Tibial artery (tissue), 4 donors: ENCODE data around the gene ZNF746.

Source experiments
- DNase-seq, 2 donors: peaks; one replicate each; pipeline ENCODE4 v3.0.0-alpha.2; 2019
- H3K27ac ChIP-seq, 2 donors: fragments of 200-600 bp; sonication (generic) in 1 of 2; 1 replicate in 1 of 2; 2 replicates in 1 of 2; pipeline ENCODE4 v1.5.1; 2018 to 2019; ENCODE audit warnings: mild to moderate bottlenecking in 1 of 2
- H3K27me3 ChIP-seq, 2 donors: fragments of 200-600 bp; sonication (generic) in 1 of 2; one replicate each; pipeline versions ENCODE4 v1.5.1 to v1.6.0; 2016 to 2019
- H3K36me3 ChIP-seq, 3 donors: fragments of 200-600 bp; sonication (generic) in 2 of 3; one replicate each; pipeline ENCODE4 v1.5.1; 2016 to 2019; ENCODE audit warnings: mild to moderate bottlenecking in 2 of 3
- H3K4me1 ChIP-seq, 4 donors: fragments of 200-600 bp; sonication (generic) in 2 of 4; 1 replicate in 3 of 4; 2 replicates in 1 of 4; pipeline ENCODE4 v1.5.1; 2016 to 2019
- H3K4me3 ChIP-seq, 2 donors: fragments of 200-600 bp; sonication (generic) in 1 of 2; 1 replicate in 1 of 2; 2 replicates in 1 of 2; pipeline ENCODE4 v1.5.1; 2018 to 2019; ENCODE audit warnings: mild to moderate bottlenecking in 2 of 2
- H3K9me3 ChIP-seq, 3 donors: fragments of 200-600 bp; sonication (generic) in 1 of 3; one replicate each; pipeline ENCODE4 v1.5.1; 2016 to 2019
- CTCF ChIP-seq, 2 experiments: fragments of 200-600 bp in 1 of 2; fragments of 450-650 bp in 1 of 2; IDR thresholded peaks; one replicate each; pipeline ENCODE4 v1.5.1; 2017 to 2019; ENCODE audit warnings: antibody characterized with exemption in 2 of 2, mild to moderate bottlenecking in 1 of 2, moderate library complexity in 1 of 2
- intact Hi-C: fragments of 100-400 bp; cut with DNase I; formaldehyde crosslinking; loops from one replicate; pipeline ENCODE4 v1.15.0; 2023; ENCODE audit warnings: low total_unique reads

The ZNF746 gene

DNA sequence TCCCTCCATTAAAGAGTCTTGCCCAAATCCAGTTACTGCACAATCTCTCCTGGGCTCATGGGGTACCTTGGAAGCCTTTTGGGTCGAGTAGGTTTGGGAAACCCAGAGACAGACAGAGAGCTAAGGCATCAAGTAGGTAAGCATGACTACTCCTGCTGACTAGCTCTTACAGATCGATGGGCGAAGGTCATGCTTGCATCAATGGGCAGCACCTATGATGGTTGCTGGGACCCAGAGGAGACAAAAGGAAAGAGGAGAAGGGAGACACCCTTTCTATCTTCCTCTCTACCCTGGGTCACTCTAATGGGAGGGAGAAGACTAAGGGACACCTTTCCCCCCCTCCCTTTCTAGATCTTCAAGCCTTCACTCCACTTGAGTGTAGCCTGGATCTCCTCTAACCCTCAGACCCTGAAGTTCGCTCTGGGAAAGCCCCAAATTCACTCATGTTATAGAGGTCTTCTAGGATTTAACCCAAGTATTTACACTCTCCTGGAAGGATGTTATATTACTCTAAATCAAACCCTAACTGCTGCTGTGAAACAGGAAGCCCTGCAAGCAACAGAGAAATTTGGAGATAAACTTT, 31.6 kb upstream of the ZNF746 start:
- H3K9me3 ChIP-seq = peaks cover 5 to 64% (median 53%) of the 10 kb centered on the region in 3 donors
- intact Hi-C loops = no loop called here
- H3K27me3 ChIP-seq = no peaks in the 10 kb centered on the region
- H3K27ac ChIP-seq = no peak overlapping the region
- no peaks in the 10 kb centered on the region for H3K4me1 ChIP-seq
- no peak overlapping the region for H3K4me3 ChIP-seq
- no peaks in the 10 kb centered on the region for H3K36me3 ChIP-seq
- no peak for TF ChIP-seq CTCF (IDR thresholded peaks at IDR 0.05)
- no peak for DNase-seq

DNA sequence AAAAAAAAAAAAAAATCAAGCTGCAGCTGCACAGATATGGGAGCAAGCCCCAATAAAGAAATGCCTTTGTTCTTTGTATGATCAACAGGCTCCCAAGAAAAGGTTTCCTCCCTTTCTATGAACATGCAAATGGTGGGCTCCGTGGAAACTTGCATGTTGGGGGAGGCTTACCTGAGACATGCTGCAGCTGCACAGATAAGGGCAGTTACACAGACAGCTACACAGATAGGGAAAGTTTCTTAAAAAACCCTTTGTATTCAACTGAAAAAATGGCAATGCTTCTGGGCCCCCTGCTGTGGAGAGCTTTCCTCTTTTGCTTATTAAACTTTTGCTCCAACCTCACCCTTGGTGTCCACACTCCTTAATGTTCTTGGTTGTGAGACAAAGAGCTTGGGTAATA, 29.8 kb upstream of the ZNF746 start:
- intact Hi-C loops = no loop called here
- peaks cover 5 to 52% (median 41%) of the 10 kb centered on the region in 3 donors for H3K9me3 ChIP-seq
- no peaks in the 10 kb centered on the region for H3K4me1 ChIP-seq
- no peaks in the 10 kb centered on the region for H3K27me3 ChIP-seq
- no peak overlapping the region for H3K27ac ChIP-seq
- DNase-seq = no peak
- H3K36me3 ChIP-seq = no peaks in the 10 kb centered on the region
- TF ChIP-seq CTCF (IDR thresholded peaks at IDR 0.05) = no peak
- no peak overlapping the region for H3K4me3 ChIP-seq

DNA sequence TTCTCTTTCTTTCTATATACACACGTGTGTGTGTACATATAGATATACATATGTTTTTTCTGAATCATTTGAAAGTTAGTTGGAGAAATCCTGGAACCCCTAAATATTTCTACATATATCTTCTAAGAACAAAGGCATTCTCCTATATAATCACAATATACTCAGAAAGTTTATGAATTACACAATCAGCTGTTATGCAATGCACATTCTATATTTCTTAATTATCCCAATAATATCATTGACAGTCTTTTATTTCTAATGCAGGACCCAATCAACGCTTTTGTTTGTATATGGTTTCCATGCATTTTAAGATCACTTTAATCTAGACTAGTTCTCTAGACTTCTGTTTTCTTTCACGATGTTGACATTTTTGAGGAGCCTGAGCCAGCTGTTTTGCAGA, 27.7 kb upstream of the ZNF746 start:
- H3K4me3 ChIP-seq = no peak overlapping the region
- no peaks in the 10 kb centered on the region for H3K27me3 ChIP-seq
- intact Hi-C loops = no loop called here
- H3K9me3 ChIP-seq = peaks cover 5 to 31% (median 29%) of the 10 kb centered on the region in 3 donors
- H3K4me1 ChIP-seq = no peaks in the 10 kb centered on the region
- no peak overlapping the region for H3K27ac ChIP-seq
- H3K36me3 ChIP-seq = no peaks in the 10 kb centered on the region
- DNase-seq = no peak
- TF ChIP-seq CTCF (IDR thresholded peaks at IDR 0.05) = no peak

- no peak overlapping the region for H3K27ac ChIP-seq
- H3K36me3 ChIP-seq = no peaks in the 10 kb centered on the region
- DNase-seq = no peak
- H3K9me3 ChIP-seq = peaks cover 4 to 22% (median 20%) of the 10 kb centered on the region in 3 donors
- H3K27me3 ChIP-seq = no peaks in the 10 kb centered on the region
- intact Hi-C loops = no loop called here
- H3K4me1 ChIP-seq = no peaks in the 10 kb centered on the region
- TF ChIP-seq CTCF (IDR thresholded peaks at IDR 0.05) = no peak
- H3K4me3 ChIP-seq = no peak overlapping the region
These were observed 26.8 kb upstream of the ZNF746 start for GRCh38 chr7:149524394-149524793.

DNA sequence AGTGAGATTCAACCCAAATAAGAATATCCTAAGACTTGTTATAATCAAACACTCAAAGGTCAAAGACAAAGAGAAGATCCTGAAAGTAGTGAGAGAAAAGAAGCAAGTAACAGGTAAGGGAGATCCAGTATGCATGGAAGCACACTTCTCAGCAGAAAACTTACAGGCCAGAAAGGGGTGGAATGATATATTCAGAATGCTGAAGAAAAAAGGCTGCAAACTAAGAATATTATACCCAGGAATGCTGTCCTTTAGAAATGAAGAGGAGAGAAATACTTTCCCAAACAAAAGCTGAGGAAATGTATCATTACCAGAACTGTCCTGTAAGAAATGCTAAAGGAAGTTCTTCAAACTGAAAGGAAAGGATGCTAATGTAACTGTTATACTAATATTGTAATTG, 12.6 kb upstream of the ZNF746 start:
- no peak for DNase-seq
- TF ChIP-seq CTCF (IDR thresholded peaks at IDR 0.05) = no peak
- Histone ChIP-seq H3K27me3 (no peaks in the 10 kb centered on the region), H3K4me1 (no peaks in the 10 kb centered on the region), H3K9me3 (peaks cover 0 to 28% (median 20%) of the 10 kb centered on the region in 3 donors), H3K36me3 (no peaks in the 10 kb centered on the region), H3K27ac (no peak overlapping the region), H3K4me3 (no peak overlapping the region)
- intact Hi-C loops = no loop called here

DNA sequence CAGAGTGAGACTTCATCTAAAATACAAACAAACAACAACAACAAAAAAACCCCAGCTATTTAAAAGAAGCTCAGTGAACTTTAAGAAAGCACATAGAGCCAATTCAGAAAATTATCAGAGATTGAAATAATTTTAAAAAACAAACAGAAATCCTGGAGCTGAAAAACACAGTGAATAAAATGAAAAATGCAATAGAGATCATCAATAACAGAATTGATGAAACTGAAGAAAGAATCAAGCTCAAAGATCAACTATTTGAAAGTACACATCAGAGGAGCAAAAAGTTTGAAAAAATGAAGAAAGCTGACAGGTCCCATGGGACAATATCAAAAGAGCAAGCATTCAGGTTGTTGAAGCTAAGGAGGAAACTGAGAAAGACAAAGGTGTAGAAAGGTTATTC, 12.2 kb upstream of the ZNF746 start:
- H3K27ac ChIP-seq = no peak overlapping the region
- TF ChIP-seq CTCF (IDR thresholded peaks at IDR 0.05) = no peak
- intact Hi-C loops = no loop called here
- H3K27me3 ChIP-seq = no peaks in the 10 kb centered on the region
- H3K4me3 ChIP-seq = no peak overlapping the region
- no peaks in the 10 kb centered on the region for H3K4me1 ChIP-seq
- H3K9me3 ChIP-seq = peaks cover 0 to 28% (median 20%) of the 10 kb centered on the region in 3 donors
- DNase-seq = no peak
- H3K36me3 ChIP-seq = no peaks in the 10 kb centered on the region
